ENCODE measurements around the gene SLCO1A2. TPM values are rescaled to one million over a fixed set of nuclear protein-coding genes. Genes with fewer than 3 reads are reported as not detected.
"Not testable (repeated sequence)": the region's sequence is repeated elsewhere in the genome, so short reads cannot be mapped to it uniquely, and the experiment has no call there.

The SLCO1A2 gene
- not detected for total RNA-seq

GRCh38 chr12:21334771-21335325, at the start of gene SLCO1A2:
TSS of gene SLCO1A2 (minus strand) at chr12:21334917. CDS start at chr12:21334647, 270 bp downstream.
- no peak for DNase-seq

- DNase-seq: no peak
Observed at GRCh38 chr12:21384261-21384660, 49.5 kb upstream of the SLCO1A2 start.

GRCh38 chr12:21381320-21381719, 46.6 kb upstream of the SLCO1A2 start:
- not testable (repeated sequence) for DNase-seq

GRCh38 chr12:21379218-21379617, 44.5 kb upstream of the SLCO1A2 start:
- DNase-seq: no peak

GRCh38 chr12:21372602-21373001, 37.9 kb upstream of the SLCO1A2 start, which contains the start of gene IAPP:
TSS of gene IAPP (plus strand) at chr12:21372902. CDS start at chr12:21373352, 450 bp downstream.
- DNase-seq: no peak

- no peak for DNase-seq
Observed at GRCh38 chr12:21370845-21371449, 36.2 kb upstream of the SLCO1A2 start.

GRCh38 chr12:21369141-21369980, 34.6 kb upstream of the SLCO1A2 start:
- DNase-seq: no peak

- not testable (repeated sequence) for DNase-seq
Observed at GRCh38 chr12:21360632-21361031, 25.9 kb upstream of the SLCO1A2 start.

GRCh38 chr12:21354641-21355040, 19.9 kb upstream of the SLCO1A2 start:
- no peak for DNase-seq

GRCh38 chr12:21353948-21354347, 19.2 kb upstream of the SLCO1A2 start:
- DNase-seq: no peak

GRCh38 chr12:21353487-21353886, 18.8 kb upstream of the SLCO1A2 start:
- DNase-seq: no peak

GRCh38 chr12:21350975-21351374, 16.3 kb upstream of the SLCO1A2 start:
- no peak for DNase-seq

- DNase-seq: no peak
Observed at GRCh38 chr12:21346542-21347205, 12.0 kb upstream of the SLCO1A2 start.

- DNase-seq: no peak
Observed at GRCh38 chr12:21343636-21344035, 8.9 kb upstream of the SLCO1A2 start.

- no peak for DNase-seq
Observed at GRCh38 chr12:21341769-21342168, 7.1 kb upstream of the SLCO1A2 start.

GRCh38 chr12:21340403-21340802, 5.7 kb upstream of the SLCO1A2 start:
- DNase-seq: no peak

GRCh38 chr12:21339921-21340320, 5.2 kb upstream of the SLCO1A2 start:
- DNase-seq: no peak

- DNase-seq: no peak
Observed at GRCh38 chr12:21337959-21338744, 3.4 kb upstream of the SLCO1A2 start.

GRCh38 chr12:21337453-21337852, 2.7 kb upstream of the SLCO1A2 start:
- no peak for DNase-seq

- no peak for DNase-seq
Observed at GRCh38 chr12:21336656-21337055, 1.9 kb upstream of the SLCO1A2 start.

GRCh38 chr12:21330682-21331253, 3.9 kb downstream of the SLCO1A2 start:
- no peak for DNase-seq

GRCh38 chr12:21328578-21328977, 6.1 kb downstream of the SLCO1A2 start:
- DNase-seq: no peak
